Measurements from ENCODE around the gene SPANXC.
"Not testable (repeated sequence)": the region's sequence is repeated elsewhere in the genome, so short reads cannot be mapped to it uniquely, and the experiment has no call there.

Gene SPANXC

GRCh38 chrX:141242417-141242816 is at the start of gene SPANXC:
Gene SPANXC (minus strand): TSS chrX:141242517. CDS start chrX:141242457, 60 bp downstream.
- not testable (repeated sequence) for DNase-seq (ENCODE audit: low read depth in 1 of 2, low spot score in 1 of 2)

GRCh38 chrX:141279476-141279875 is 37.2 kb upstream of the SPANXC start:
- DNase-seq (ENCODE audit: low read depth in 1 of 2, low spot score in 1 of 2): no peak

DNA sequence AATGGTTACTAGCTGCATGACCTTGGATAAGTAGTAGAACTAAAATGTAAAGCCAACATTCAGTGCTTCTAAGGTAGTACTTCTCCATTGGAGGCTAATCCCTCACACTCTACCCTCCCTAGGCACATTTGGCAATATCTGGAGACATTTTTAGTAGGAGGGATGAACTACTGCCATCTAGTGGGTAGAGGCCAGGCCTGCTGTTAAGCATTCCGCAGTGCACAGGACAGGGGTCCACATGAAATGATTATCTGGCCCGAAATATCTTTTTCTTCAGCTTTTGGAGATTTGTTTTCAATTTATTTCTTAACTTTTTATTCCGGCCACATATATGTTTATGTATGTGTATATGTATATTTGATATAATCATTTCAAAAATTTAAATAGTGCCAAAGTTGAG is 36.0 kb upstream of the SPANXC start:
- no peak for DNase-seq (ENCODE audit: low read depth in 1 of 2, low spot score in 1 of 2)

GRCh38 chrX:141258080-141258479 is 15.8 kb upstream of the SPANXC start:
- no peak for DNase-seq (ENCODE audit: low read depth in 1 of 2, low spot score in 1 of 2)

DNA sequence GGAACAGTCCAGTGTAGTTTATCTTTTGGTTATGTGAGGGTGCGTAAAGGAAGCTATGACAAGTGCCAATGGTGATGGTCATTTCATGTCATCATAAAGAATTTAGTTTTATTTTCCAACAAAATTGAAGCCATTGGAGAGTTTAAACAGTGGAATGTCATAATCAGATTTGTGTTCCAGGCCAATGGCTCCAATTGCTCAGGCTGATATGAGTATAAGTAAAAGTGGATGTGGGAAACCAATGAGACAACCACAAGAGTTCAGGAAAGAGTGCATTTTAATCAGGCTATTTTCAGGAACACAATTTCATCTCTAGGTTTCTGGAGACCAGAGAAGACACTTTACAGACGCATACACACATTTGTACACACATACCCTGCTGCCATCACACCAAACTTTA is 20.7 kb downstream of the SPANXC start:
- DNase-seq (ENCODE audit: low read depth in 1 of 2, low spot score in 1 of 2): no peak

DNA sequence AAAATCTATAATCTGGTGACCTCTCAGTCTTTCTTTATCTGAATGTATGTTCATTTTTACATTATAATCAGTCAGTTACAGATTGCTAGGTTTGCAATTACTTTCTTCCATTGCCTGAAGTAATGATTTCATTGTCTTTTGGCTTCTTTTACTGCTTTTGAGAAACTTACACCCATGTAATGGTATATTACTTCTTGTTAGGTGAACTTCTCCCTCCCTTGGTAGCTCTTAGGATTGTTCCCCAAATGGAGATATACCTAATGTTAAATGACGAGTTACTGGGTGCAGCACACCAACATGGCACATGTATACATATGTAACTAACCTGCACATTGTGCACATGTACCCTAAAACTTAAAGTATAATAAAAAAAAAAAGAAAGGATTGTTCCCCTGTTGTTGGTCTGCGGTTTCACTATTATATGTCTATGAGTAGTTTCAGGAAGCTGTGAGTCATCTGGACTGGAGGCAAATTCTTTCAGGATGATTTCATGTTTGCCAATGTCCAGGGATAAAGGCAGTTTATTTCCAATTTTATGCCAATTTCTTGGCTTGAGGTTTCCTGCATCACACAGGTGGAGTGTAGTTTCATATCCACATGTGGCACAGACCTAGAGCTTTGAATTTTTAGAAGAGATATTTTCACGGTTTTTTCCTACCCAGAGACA is 21.8 kb downstream of the SPANXC start:
- DNase-seq (ENCODE audit: low read depth in 1 of 2, low spot score in 1 of 2): no peak

- DNase-seq (ENCODE audit: low read depth in 1 of 2, low spot score in 1 of 2): no peak
These were observed 28.1 kb downstream of the SPANXC start for GRCh38 chrX:141214196-141214595.

- no peak for DNase-seq (ENCODE audit: low read depth in 1 of 2, low spot score in 1 of 2)
These were observed 40.4 kb downstream of the SPANXC start for GRCh38 chrX:141201962-141202361.

All from activated T-helper 1 cell treated with anti-CD3 and anti-CD28 coated beads, Interleukin-2, amount 50 U/mL, for 16 hours (primary cell).